Vagina (tissue), 2 donors: Measurements from ENCODE around the gene SLC6A6.

Source experiments
- POLR2A ChIP-seq, 2 donors: fragments of 450-650 bp; IDR thresholded peaks; one replicate each; pipeline ENCODE4 v1.6.1; 2017; ENCODE audit warnings: antibody characterized with exemption in 2 of 2, mild to moderate bottlenecking in 2 of 2, moderate library complexity in 2 of 2
- POLR2AphosphoS5 ChIP-seq, 2 donors: sonication (generic); formaldehyde crosslinking; IDR thresholded peaks; one replicate each; pipeline ENCODE4 v1.9.0; 2017; ENCODE audit warnings: antibody characterized with exemption in 2 of 2, mild to moderate bottlenecking in 2 of 2, low read depth in 1 of 2; ENCODE audit not compliant: insufficient read depth in 1 of 2

- TF ChIP-seq POLR2AphosphoS5 (IDR thresholded peaks at IDR 0.05; ENCODE audit: insufficient read depth in 1 of 2, low read depth in 1 of 2) (no peak), POLR2A (IDR thresholded peaks at IDR 0.05) (no peak)
These were observed 122.7 kb downstream of the SLC6A6 start for GRCh38 chr3:14524920-14525660.
